ENCODE data around the gene HECTD4.

DNA sequence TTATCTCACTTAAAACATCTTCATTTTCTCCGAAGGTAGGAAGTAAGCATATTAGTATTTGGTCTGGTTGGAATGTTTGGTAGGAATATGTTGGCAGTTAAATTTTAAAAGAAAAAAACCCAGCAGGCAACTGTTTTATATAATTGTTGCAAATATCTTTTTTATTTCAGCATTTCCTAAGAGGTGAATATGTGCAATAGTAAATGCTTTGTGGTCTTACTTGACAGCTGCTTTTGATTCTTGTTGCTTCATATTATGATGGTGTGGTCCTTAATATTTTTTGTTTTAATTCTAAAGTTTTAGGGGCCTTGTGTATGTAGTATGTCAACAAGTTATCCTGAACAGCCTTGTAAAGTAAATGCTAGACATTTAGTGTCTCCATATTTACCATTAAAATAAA lies 250.5 kb downstream of the HECTD4 start:
- TF ChIP-seq, protein P1, sequence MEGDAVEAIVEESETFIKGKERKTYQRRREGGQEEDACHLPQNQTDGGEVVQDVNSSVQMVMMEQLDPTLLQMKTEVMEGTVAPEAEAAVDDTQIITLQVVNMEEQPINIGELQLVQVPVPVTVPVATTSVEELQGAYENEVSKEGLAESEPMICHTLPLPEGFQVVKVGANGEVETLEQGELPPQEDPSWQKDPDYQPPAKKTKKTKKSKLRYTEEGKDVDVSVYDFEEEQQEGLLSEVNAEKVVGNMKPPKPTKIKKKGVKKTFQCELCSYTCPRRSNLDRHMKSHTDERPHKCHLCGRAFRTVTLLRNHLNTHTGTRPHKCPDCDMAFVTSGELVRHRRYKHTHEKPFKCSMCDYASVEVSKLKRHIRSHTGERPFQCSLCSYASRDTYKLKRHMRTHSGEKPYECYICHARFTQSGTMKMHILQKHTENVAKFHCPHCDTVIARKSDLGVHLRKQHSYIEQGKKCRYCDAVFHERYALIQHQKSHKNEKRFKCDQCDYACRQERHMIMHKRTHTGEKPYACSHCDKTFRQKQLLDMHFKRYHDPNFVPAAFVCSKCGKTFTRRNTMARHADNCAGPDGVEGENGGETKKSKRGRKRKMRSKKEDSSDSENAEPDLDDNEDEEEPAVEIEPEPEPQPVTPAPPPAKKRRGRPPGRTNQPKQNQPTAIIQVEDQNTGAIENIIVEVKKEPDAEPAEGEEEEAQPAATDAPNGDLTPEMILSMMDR (conservative IDR thresholded peaks at IDR 0.05), result no peak
- no peak for TF ChIP-seq EZH2 (IDR thresholded peaks at IDR 0.05; ENCODE audit: low read depth)

Data from PC-9 (cell line).